OCI-LY7 (cell line): ENCODE measurements around the gene MGAT2.

Source experiments
- CTCF ChIP-seq: fragments of 200-600 bp; sonication (generic); conservative IDR thresholded peaks from 2 replicates; pipeline ENCODE4 v1.5.1; 2014; ENCODE audit warnings: mild to moderate bottlenecking, antibody characterized with exemption, low read length, moderate library complexity, mixed read lengths
- EZH2phosphoT487 ChIP-seq: fragments of 200-600 bp; sonication (generic); IDR thresholded peaks from 2 replicates; pipeline ENCODE4 v1.6.1; 2018; ENCODE audit warnings: low read depth, borderline replicate concordance, mild to moderate bottlenecking, mixed run types, antibody characterized with exemption, low read length, moderate library complexity, mixed read lengths

- TF ChIP-seq CTCF = no peak
- TF ChIP-seq EZH2phosphoT487 = no peak
These were observed 39.1 kb upstream of the MGAT2 start for GRCh38 chr14:49581209-49582112.
